Stimulated activated CD4-positive, alpha-beta T cell treated with anti-CD3 and anti-CD28 coated beads, Interleukin-1b, Interleukin-23, amount 100 ng/mL, for 1 hour (primary cell): ENCODE results near the gene BBS2.

Source experiments
- DNase-seq, 2 donors: peaks; one replicate each; pipeline ENCODE4 v3.0.0-alpha.2; 2020; ENCODE audit warnings: low read depth in 2 of 2

Gene BBS2, protein sequence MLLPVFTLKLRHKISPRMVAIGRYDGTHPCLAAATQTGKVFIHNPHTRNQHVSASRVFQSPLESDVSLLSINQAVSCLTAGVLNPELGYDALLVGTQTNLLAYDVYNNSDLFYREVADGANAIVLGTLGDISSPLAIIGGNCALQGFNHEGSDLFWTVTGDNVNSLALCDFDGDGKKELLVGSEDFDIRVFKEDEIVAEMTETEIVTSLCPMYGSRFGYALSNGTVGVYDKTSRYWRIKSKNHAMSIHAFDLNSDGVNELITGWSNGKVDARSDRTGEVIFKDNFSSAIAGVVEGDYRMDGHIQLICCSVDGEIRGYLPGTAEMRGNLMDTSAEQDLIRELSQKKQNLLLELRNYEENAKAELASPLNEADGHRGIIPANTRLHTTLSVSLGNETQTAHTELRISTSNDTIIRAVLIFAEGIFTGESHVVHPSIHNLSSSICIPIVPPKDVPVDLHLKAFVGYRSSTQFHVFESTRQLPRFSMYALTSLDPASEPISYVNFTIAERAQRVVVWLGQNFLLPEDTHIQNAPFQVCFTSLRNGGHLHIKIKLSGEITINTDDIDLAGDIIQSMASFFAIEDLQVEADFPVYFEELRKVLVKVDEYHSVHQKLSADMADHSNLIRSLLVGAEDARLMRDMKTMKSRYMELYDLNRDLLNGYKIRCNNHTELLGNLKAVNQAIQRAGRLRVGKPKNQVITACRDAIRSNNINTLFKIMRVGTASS

GRCh38 chr16:56519459-56520250 is at the start of gene BBS2:
BBS2 (minus strand) TSS chr16:56520024; CDS start chr16:56519862, 162 bp downstream.
- DNase-seq, result peak; percentile 82 to 84

DNA sequence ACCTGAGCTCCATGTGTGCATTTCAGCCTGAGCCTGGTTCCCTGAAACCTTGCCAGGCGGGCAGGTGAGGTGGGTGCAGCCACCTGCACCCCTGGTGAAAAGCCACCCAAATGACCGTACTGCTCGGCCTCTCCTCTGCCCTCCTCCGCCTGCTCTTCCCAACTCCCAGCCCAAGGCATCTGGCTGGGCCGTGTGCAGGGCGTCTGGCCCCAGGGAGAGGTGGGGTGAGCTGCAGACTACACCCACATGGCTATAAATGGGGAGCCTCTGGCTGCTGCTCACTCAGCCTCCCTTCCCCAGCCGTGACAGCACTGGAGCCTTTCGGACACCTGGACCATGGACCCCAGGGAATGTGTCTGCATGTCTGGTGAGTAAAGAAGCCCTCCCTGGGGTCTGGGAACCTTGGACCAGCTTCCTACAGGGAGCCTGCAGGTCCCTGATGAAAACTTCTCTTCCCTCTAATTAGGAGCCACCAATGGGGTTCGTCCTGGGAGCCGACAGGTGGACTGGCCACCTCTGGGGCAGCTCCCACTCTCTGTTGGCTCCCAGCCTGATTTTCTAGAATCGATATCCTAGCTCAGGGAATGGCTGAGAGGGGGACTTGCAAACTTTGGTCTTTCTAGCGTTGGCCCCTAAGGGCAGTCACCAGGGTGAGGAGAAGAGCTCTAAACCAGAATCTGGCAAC is 45.1 kb upstream of the BBS2 start, which contains the start of gene MT4:
Gene MT4, plus strand, starts transcription at position 281 of the 685 bp plus-strand sequence. Its CDS starts 56 bp downstream, at position 337.
- DNase-seq, result no peak

DNA sequence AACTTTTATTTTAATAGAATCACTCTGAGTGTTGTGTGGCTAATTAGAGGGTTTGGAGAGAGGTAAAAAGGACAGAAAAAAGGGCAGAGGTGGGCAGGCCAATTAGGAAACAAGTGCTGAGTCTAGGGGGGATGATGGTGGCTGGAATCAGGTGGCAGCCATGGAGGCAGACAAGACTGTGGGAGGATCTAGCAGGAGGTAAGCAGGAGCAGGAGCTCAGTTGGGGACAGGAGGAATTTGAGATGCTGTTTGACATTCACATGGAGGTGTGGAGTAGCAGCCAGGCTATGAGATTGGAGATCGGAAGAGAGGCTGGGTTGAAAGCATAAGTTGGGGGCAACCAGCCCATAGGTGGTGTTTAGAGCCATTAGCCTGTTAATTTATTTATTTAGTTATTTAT is 41.3 kb upstream of the BBS2 start:
- DNase-seq, result no peak

DNA sequence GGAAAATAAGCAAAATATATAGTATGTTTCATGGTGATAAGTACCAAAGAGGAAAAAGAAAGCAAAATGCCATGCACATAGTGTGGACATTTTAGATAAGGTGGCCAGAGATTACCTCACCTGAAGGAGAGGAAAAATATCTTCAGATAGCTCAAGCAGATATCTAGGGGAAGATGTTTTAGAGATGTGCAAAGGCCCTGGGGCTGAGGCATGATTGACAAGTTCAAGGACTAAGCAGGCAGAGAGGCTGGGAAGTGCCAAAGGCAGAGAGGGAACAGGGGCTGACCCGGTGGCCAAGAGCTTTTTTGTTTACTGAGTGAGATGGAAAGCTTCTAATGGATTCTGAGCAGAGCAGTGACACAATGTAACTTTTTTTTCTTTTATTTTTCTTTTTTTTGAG is 40.6 kb upstream of the BBS2 start:
- DNase-seq, result no peak

- DNase-seq, result no peak
Measured at GRCh38 chr16:56559109-56559508, 39.3 kb upstream of the BBS2 start.

GRCh38 chr16:56558024-56558747 is 38.4 kb upstream of the BBS2 start:
- DNase-seq, result no peak

DNA sequence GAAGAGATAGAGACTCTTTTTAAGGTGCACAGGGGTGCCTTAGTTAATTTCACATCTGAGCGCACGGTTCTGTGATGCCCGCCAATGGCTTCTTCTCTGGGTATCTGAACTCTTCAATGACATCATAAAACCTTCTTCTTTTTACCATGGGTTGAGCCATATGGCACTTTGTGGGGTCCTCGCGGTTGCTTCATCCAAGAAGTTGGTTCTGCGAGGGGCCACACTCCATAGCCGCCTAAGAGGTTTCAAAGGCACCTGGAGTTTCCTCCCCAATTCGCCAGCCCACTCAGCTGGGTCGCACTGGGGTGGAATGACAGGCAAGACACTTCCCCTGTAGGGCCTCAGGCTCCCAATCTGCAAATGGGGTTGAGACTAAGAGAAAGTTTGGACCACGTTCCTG is 34.6 kb upstream of the BBS2 start:
- no peak for DNase-seq

DNA sequence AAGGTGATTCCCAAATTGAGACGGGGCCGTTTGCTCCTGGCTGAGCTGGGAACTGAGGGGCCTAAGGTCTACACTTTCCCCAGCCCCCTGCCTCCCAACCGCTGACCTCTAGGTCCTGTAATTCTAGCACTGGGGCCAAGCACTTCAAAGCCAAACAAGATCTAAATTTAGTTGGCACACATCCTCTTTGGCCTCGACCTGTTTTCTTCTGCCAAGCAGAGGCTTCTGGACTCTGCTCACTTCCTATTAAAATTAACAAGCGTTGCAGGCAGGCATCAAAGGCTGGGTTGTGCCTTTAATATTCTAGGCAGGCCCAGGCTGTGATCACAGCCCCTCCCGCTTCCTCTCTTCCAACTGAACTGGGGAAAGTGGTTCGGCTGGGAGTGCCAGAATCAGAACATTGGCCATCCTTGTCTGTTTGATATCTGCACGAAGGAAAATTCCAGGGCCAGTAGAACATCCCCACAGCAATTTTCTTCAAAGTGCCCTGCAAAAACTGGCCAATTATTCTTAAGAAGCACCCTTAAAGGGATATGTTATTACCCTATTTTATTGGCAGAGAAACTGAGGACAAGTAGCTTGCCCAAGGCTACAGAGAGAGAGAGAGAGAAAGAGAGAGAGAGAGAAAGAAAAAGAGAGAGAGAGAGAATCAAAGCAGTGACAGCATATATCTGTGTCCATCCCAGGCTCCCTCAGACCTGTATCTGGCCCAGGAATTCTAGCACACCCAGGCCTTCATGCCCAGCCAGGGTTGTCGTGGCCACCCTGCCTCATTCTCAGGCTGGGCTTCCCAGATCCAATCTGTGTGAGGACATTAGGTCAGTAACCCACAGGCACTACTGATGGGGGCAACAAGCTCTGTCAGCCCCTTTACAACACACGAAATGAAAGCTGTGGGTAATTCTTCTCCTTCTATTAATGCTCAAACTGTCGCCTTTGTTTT is 32.2 kb upstream of the BBS2 start:
- no peak for DNase-seq

- no peak for DNase-seq
Measured at GRCh38 chr16:56549744-56550385, 30.0 kb upstream of the BBS2 start.

- DNase-seq, result no peak
Measured at GRCh38 chr16:56549161-56549560, 29.3 kb upstream of the BBS2 start.

GRCh38 chr16:56547949-56548567 is 28.2 kb upstream of the BBS2 start:
- DNase-seq, result no peak

GRCh38 chr16:56547120-56547948 is 27.5 kb upstream of the BBS2 start:
- no peak for DNase-seq

- no peak for DNase-seq
Measured at GRCh38 chr16:56542039-56542438, 22.2 kb upstream of the BBS2 start.

DNA sequence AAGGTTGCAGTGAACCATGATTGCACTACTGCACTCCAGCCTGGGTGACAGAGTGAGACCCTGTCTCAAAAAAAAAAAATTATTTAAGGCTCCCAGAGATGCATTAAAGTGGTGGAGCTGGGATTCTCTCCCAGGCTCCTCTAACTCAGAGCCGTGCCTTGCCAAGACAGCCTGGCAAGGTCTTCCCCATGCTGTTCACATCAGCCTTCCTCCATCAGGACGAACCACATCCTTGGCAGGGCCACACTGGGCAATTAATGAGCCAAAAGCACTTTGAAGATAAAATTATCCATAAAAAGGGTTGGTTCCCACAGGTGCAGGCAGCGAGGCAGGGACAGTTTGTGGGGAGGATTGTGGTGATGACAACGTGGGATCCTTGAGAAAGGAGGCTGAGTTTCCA is 19.8 kb upstream of the BBS2 start:
- DNase-seq, result no peak

DNA sequence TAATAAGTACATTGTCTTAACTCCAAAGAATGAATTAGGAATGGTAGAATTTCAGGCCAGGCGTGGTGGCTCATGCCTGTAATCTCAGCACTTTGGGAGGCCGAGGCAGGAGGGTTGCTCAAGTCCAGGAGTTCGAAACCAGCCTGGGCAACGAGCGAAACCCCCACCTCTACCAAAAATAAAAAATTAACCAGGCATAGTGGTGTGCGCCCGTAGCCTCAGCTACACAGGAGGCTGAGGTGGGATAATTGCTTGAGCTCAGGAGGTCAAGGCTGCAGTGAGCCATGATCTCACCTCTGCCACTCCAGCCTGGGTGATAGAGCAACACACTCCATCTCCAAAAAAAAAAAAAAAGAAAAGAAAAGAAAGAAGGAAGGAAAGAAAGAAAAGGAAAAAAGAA is 18.5 kb upstream of the BBS2 start:
- DNase-seq, result no peak

- DNase-seq, result no peak
Measured at GRCh38 chr16:56534847-56535383, 15.1 kb upstream of the BBS2 start.

- no peak for DNase-seq
Measured at GRCh38 chr16:56532714-56533113, 12.9 kb upstream of the BBS2 start.

DNA sequence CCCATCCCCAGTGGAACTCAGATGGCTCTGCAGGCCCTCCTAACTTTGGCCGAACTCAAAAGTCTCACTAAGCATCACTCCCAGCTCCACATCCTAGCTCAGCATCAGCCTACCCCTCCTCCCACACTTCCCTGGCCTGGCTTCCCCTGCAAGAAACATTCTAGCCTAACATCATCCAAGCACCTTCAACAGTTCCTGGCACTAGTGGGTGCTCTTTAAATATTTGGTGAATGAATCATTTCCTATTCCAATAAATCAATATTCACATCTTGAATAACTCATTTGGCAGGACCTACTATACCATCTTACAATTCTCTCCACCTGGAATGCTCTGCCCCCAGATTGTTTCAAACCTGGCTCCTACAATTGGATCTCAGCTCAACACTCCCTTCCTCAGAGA is 11.0 kb upstream of the BBS2 start:
- no peak for DNase-seq
